Neutrophil (primary cell): ENCODE results near the gene MYH15.
"Not testable (repeated sequence)": the region's sequence is repeated elsewhere in the genome, so short reads cannot be mapped to it uniquely, and the experiment has no call there.

Experiments
- H3K27ac ChIP-seq: fragments of 200-600 bp; sonication (generic); 2 replicates; pipeline ENCODE4 v1.5.1; 2016; ENCODE audit warnings: mild to moderate bottlenecking, moderate library complexity
- H3K27me3 ChIP-seq: fragments of 200-600 bp; sonication (generic); 2 replicates; pipeline ENCODE4 v1.6.0; 2016; ENCODE audit warnings: mild to moderate bottlenecking
- H3K36me3 ChIP-seq: fragments of 200-600 bp; sonication (generic); 2 replicates; pipeline ENCODE4 v1.5.1; 2017
- H3K4me1 ChIP-seq, 2 experiments: fragments of 200-600 bp in 1 of 2; sonication (generic) in 1 of 2; 1 replicate in 1 of 2; 2 replicates in 1 of 2; pipeline versions ENCODE4 v1.5.1 to v1.6.1; 2013 to 2016; ENCODE audit warnings: low read depth in 1 of 2, low read length in 1 of 2, mild to moderate bottlenecking in 1 of 2, moderate library complexity in 1 of 2; ENCODE audit not compliant: control insufficient read depth in 1 of 2, insufficient read depth in 1 of 2
- H3K4me3 ChIP-seq, 2 experiments: fragments of 200-600 bp in 1 of 2; sonication (generic) in 1 of 2; 1 replicate in 1 of 2; 2 replicates in 1 of 2; pipeline ENCODE4 v1.5.1; 2013 to 2016; ENCODE audit warnings: low read depth in 1 of 2, low read length in 1 of 2, mild to moderate bottlenecking in 1 of 2, moderate library complexity in 1 of 2
- H3K9me3 ChIP-seq: fragments of 200-600 bp; sonication (generic); 2 replicates; pipeline ENCODE4 v1.5.1; 2016
- CTCF ChIP-seq: fragments of 200-600 bp; sonication (generic); IDR thresholded peaks from 2 replicates; pipeline ENCODE4 v1.5.1; 2016; ENCODE audit warnings: antibody characterized with exemption

Gene MYH15

GRCh38 chr3:108380128-108380795 lies 130.1 kb downstream of the MYH15 start:
- Histone ChIP-seq H3K27ac (no peak overlapping the region), H3K27me3 (no peaks in the 10 kb centered on the region), H3K4me3 (no peak overlapping the region), H3K4me1 (no peaks in the 10 kb centered on the region), H3K36me3 (no peaks in the 10 kb centered on the region), H3K9me3 (no peaks in the 10 kb centered on the region)
- no peak for TF ChIP-seq CTCF

GRCh38 chr3:108378952-108379342 lies 131.4 kb downstream of the MYH15 start:
- not testable (repeated sequence) for H3K9me3 ChIP-seq, H3K27me3 ChIP-seq, H3K4me1 ChIP-seq, H3K27ac ChIP-seq, H3K4me3 ChIP-seq, H3K36me3 ChIP-seq

- H3K27me3 ChIP-seq, result no peaks in the 10 kb centered on the region
These were observed 132.0 kb downstream of the MYH15 start for GRCh38 chr3:108378153-108378951.

GRCh38 chr3:108377384-108377783 lies 133.0 kb downstream of the MYH15 start:
- H3K4me3 ChIP-seq, result no peak overlapping the region
- no peaks in the 10 kb centered on the region for H3K9me3 ChIP-seq
- H3K4me1 ChIP-seq, result no peaks in the 10 kb centered on the region
- no peak for TF ChIP-seq CTCF
- H3K27me3 ChIP-seq, result no peaks in the 10 kb centered on the region
- no peak overlapping the region for H3K27ac ChIP-seq
- no peaks in the 10 kb centered on the region for H3K36me3 ChIP-seq

More at GRCh38 chr3:108378153-108378951, 132.0 kb downstream of the MYH15 start:
- H3K9me3 ChIP-seq, result no peaks in the 10 kb centered on the region
- H3K27ac ChIP-seq, result no peak overlapping the region
- H3K4me3 ChIP-seq, result no peak overlapping the region
- H3K4me1 ChIP-seq, result no peaks in the 10 kb centered on the region
- no peaks in the 10 kb centered on the region for H3K36me3 ChIP-seq
- TF ChIP-seq CTCF, result no peak

- Histone ChIP-seq H3K4me3 (no peak overlapping the region), H3K4me1 (no peaks in the 10 kb centered on the region), H3K36me3 (no peaks in the 10 kb centered on the region), H3K9me3 (no peaks in the 10 kb centered on the region), H3K27me3 (no peaks in the 10 kb centered on the region), H3K27ac (no peak overlapping the region)
- no peak for TF ChIP-seq CTCF
These were observed 134.4 kb downstream of the MYH15 start for GRCh38 chr3:108376026-108376425.

GRCh38 chr3:108359011-108359410 lies 151.4 kb downstream of the MYH15 start:
- no peak overlapping the region for H3K4me3 ChIP-seq
- no peak for TF ChIP-seq CTCF
- no peaks in the 10 kb centered on the region for H3K9me3 ChIP-seq
- no peaks in the 10 kb centered on the region for H3K27me3 ChIP-seq
- H3K27ac ChIP-seq, result no peak overlapping the region
- H3K36me3 ChIP-seq, result no peaks in the 10 kb centered on the region
- H3K4me1 ChIP-seq, result no peaks in the 10 kb centered on the region
